Stomach smooth muscle (tissue), 2 donors: ENCODE data around the gene SAMD14.

Experiments
- H3K27ac ChIP-seq: one replicate; pipeline ENCODE4 v1.7.0; 2013; ENCODE audit warnings: mild to moderate bottlenecking, low read length, inconsistent platforms
- H3K27me3 ChIP-seq, 2 donors: one replicate each; pipeline ENCODE4 v1.7.0; 2013; ENCODE audit warnings: low read length in 2 of 2; ENCODE audit not compliant: insufficient read depth in 2 of 2, control insufficient read depth in 1 of 2
- H3K36me3 ChIP-seq, 2 donors: one replicate each; pipeline ENCODE4 v1.7.0; 2013; ENCODE audit warnings: low read length in 2 of 2; ENCODE audit not compliant: control insufficient read depth in 2 of 2, insufficient read depth in 2 of 2
- H3K4me1 ChIP-seq: one replicate; pipeline ENCODE4 v1.7.0; 2013; ENCODE audit warnings: low read length; ENCODE audit not compliant: control insufficient read depth, insufficient read depth
- H3K4me3 ChIP-seq, 2 donors: one replicate each; pipeline ENCODE4 v1.7.0; 2013; ENCODE audit warnings: low read length in 2 of 2
- H3K9ac ChIP-seq, 2 donors: one replicate each; pipeline ENCODE4 v1.7.0; 2013; ENCODE audit warnings: low read length in 2 of 2, mild to moderate bottlenecking in 1 of 2
- H3K9me3 ChIP-seq, 2 donors: one replicate each; pipeline ENCODE4 v1.7.0; 2013; ENCODE audit warnings: low read length in 2 of 2; ENCODE audit not compliant: control insufficient read depth in 2 of 2
- donor health status: healthy.
- donor health status: Pancreatic carcinoma.

The SAMD14 gene

DNA sequence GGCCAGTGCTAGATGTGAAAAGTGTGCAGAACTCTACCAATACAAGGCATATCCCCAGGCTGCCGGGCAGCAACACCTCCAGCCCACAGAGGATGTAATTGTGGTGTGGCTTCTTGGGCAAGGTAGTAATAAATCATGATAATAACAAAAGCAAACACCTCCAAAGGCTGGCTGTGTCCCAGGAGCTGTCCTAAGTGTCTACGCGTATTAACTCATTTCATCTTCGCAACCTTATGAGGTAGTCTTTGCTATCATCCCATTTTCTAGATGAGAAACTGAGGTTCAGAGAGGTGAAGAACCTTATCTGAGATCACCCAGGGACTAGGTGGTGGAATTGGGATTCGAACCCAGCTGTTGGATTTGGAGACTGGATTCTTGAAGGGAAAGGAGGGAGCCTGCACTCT is 29.5 kb downstream of the SAMD14 start:
- no peaks in the 10 kb centered on the region for H3K9me3 ChIP-seq
- H3K27ac ChIP-seq, result peak overlapping the region; percentile 90
- H3K9ac ChIP-seq, result peak overlapping the region; percentile 29 to 35
- H3K4me3 ChIP-seq, result no peak overlapping the region
- H3K4me1 ChIP-seq, result peaks cover 74% of the 10 kb centered on the region
- H3K36me3 ChIP-seq, result peaks cover 17 to 29% of the 10 kb centered on the region in 2 donors
- H3K27me3 ChIP-seq, result no peaks in the 10 kb centered on the region

GRCh38 chr17:50099003-50099402 is 31.0 kb downstream of the SAMD14 start:
- Histone ChIP-seq H3K4me1 (peaks cover 80% of the 10 kb centered on the region), H3K9me3 (no peaks in the 10 kb centered on the region), H3K9ac (peak overlapping the region in 1 of 2 donors; percentile 47), H3K27me3 (no peaks in the 10 kb centered on the region), H3K36me3 (peaks cover 16 to 23% of the 10 kb centered on the region in 2 donors), H3K4me3 (no peak overlapping the region), H3K27ac (no peak overlapping the region)

GRCh38 chr17:50098583-50098982 is 31.4 kb downstream of the SAMD14 start:
- no peaks in the 10 kb centered on the region for H3K27me3 ChIP-seq
- H3K9ac ChIP-seq, result no peak overlapping the region
- H3K36me3 ChIP-seq, result peaks cover 16 to 23% of the 10 kb centered on the region in 2 donors
- H3K27ac ChIP-seq, result no peak overlapping the region
- H3K4me3 ChIP-seq, result no peak overlapping the region
- no peaks in the 10 kb centered on the region for H3K9me3 ChIP-seq
- peaks cover 80% of the 10 kb centered on the region for H3K4me1 ChIP-seq

- Histone ChIP-seq H3K4me1 (peaks cover 75% of the 10 kb centered on the region), H3K9me3 (no peaks in the 10 kb centered on the region), H3K9ac (no peak overlapping the region), H3K36me3 (peaks cover 16 to 21% of the 10 kb centered on the region in 2 donors), H3K4me3 (no peak overlapping the region), H3K27me3 (no peaks in the 10 kb centered on the region), H3K27ac (no peak overlapping the region)
Observed at GRCh38 chr17:50097926-50098325, 32.0 kb downstream of the SAMD14 start.

DNA sequence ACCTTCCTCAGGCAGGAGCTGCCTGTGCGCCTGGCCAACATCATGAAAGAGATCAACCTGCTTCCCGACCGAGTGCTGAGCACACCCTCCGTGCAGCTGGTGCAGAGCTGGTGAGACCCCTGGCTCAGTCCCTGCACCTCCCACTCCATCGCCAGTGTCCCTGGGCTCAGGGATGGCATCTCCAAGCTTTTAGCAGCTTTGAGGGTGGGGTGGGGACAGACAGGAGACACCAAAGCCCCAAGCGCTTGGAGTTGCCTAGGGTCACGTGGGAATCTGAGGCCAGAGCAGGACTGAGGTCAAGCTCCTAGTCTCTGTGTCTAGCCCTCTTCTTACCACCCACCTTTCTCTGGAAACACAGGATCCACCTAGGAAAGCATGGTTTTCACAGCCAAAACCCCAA is 32.5 kb downstream of the SAMD14 start:
- Histone ChIP-seq H3K27me3 (no peaks in the 10 kb centered on the region), H3K9ac (no peak overlapping the region), H3K4me3 (peak overlapping the region in 1 of 2 donors; percentile 96), H3K36me3 (peaks cover 16 to 21% of the 10 kb centered on the region in 2 donors), H3K27ac (peak overlapping the region; percentile 88), H3K4me1 (peaks cover 71% of the 10 kb centered on the region), H3K9me3 (no peaks in the 10 kb centered on the region)

DNA sequence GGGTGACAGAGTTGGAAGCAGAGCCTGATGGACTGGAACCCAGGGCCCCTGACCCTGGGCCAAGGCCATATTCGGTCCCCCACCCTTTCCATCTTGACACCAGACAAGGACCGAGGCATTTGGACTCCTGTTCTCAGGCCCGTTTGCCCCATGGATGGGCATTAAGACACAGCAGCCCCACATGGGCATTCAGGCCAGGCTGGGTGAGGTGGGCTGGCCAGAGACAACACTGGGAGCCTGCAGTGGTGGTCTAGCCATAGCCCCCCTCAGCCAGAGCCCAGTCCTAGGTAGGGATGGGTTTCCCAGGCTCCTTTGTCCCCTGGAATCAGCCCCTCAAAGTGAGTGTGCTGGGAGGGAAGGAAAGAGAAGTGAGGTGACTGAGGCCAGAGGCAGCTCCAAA is 33.2 kb downstream of the SAMD14 start:
- peaks cover 64% of the 10 kb centered on the region for H3K4me1 ChIP-seq
- peak overlapping the region; percentile 88 for H3K27ac ChIP-seq
- no peaks in the 10 kb centered on the region for H3K9me3 ChIP-seq
- peaks cover 16 to 21% of the 10 kb centered on the region in 2 donors for H3K36me3 ChIP-seq
- peak overlapping the region; percentile 87 to 88 for H3K9ac ChIP-seq
- H3K27me3 ChIP-seq, result no peaks in the 10 kb centered on the region
- peak overlapping the region; percentile 95 to 96 for H3K4me3 ChIP-seq

DNA sequence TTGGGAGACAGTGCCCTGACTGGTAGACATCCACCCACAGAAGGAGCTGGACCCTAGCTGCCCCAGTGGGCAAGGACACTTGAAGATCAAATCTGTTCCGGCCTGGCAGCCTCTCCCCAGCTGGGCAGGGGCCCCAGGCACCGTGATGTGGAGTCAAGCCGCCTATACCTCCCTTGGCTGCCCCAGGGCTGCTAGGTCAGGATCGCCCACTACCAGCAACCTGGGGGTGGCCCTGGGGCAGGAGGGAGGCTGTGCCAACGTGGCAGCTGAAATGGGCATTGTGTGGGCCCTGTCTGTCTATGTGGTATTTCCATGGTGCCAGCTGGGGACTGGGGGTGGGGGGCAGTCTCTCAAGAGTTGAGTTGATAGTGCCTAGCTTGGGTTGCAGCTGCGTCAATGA is 33.9 kb downstream of the SAMD14 start:
- Histone ChIP-seq H3K4me1 (peaks cover 57% of the 10 kb centered on the region), H3K9ac (peak overlapping the region; percentile 87 to 88), H3K27ac (peak overlapping the region; percentile 88), H3K27me3 (no peaks in the 10 kb centered on the region), H3K36me3 (peaks cover 16 to 23% of the 10 kb centered on the region in 2 donors), H3K4me3 (peak overlapping the region; percentile 95 to 96), H3K9me3 (no peaks in the 10 kb centered on the region)

DNA sequence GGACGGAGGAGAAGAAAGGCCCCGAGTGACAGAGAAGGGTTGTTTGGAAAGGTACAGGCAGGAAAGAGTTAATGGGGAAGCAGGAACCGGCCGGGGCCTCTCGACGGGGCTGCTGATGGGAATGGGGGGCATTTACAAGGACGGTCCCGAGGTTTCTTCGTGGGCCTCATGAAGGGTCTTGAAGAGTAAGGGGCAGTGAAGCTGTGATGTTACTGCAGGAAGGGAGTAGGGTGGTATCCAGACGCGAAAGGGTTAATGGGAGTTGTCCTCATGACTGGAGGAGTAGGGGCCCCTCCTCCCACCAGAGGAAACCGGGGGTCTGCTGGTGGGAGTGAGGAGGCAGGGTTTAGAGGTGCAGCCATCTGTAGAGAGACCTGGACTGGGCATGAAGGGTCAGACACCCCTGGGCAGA is 34.3 kb downstream of the SAMD14 start:
- Histone ChIP-seq H3K9ac (peak overlapping the region; percentile 87 to 88), H3K9me3 (no peaks in the 10 kb centered on the region), H3K36me3 (peaks cover 16 to 23% of the 10 kb centered on the region in 2 donors), H3K4me1 (peaks cover 52% of the 10 kb centered on the region), H3K27ac (peak overlapping the region; percentile 88), H3K27me3 (no peaks in the 10 kb centered on the region), H3K4me3 (peak overlapping the region; percentile 95 to 96)

GRCh38 chr17:50094753-50095619 is 35.0 kb downstream of the SAMD14 start, which contains the start of gene PDK2:
PDK2 (plus strand) TSS chr17:50095351; CDS start chr17:50095436, 85 bp downstream.
- H3K9me3 ChIP-seq, result no peaks in the 10 kb centered on the region
- peak within 1 kb of the TSS; percentile 95 to 96 for H3K4me3 ChIP-seq
- no peaks in the 10 kb centered on the region for H3K27me3 ChIP-seq
- H3K9ac ChIP-seq, result peak within 1 kb of the TSS; percentile 87 to 88
- peaks cover 16 to 27% of the 10 kb centered on the region in 2 donors for H3K36me3 ChIP-seq
- H3K27ac ChIP-seq, result peak within 1 kb of the TSS; percentile 88
- peaks cover 46% of the 10 kb centered on the region for H3K4me1 ChIP-seq

- H3K36me3 ChIP-seq, result peaks cover 17 to 30% of the 10 kb centered on the region in 2 donors
- peak overlapping the region; percentile 76 to 83 for H3K9ac ChIP-seq
- peaks cover 42% of the 10 kb centered on the region for H3K4me1 ChIP-seq
- H3K27ac ChIP-seq, result peak overlapping the region; percentile 88
- no peaks in the 10 kb centered on the region for H3K9me3 ChIP-seq
- H3K27me3 ChIP-seq, result no peaks in the 10 kb centered on the region
- H3K4me3 ChIP-seq, result peak overlapping the region; percentile 94 to 96
Observed at GRCh38 chr17:50094243-50094752, 35.7 kb downstream of the SAMD14 start.
